H54 (cell line): Measurements from ENCODE around the gene ATAD3B.
"Not testable (repeated sequence)": the region's sequence is repeated elsewhere in the genome, so short reads cannot be mapped to it uniquely, and the experiment has no call there.

Source experiments
- DNase-seq: peaks from one replicate; pipeline ENCODE4 v3.0.0; 2011; ENCODE audit warnings: low spot score, mixed read lengths; ENCODE audit not compliant: insufficient read length
- FAIRE-seq: peaks from 3 replicates; lab custom pipeline; 2011; peaks lifted over from hg19 to GRCh38; lab: Jason Lieb, UNC
- POLR2A ChIP-seq: IDR thresholded peaks from 2 replicates; pipeline ENCODE4 v1.6.1; 2011; ENCODE audit warnings: low read depth, mild to moderate bottlenecking, low read length

The ATAD3B gene

GRCh38 chr1:1437033-1437903 is 34.3 kb upstream of the ATAD3B start:
- FAIRE-seq (no peak), DNase-seq (no peak)
- no peak for TF ChIP-seq POLR2A

- FAIRE-seq (peak; percentile 38), DNase-seq (peak; percentile 92)
- TF ChIP-seq POLR2A = no peak
These were observed 33.6 kb upstream of the ATAD3B start for GRCh38 chr1:1437904-1438376.

GRCh38 chr1:1438531-1439381 is 32.8 kb upstream of the ATAD3B start:
- no peak for DNase-seq
- FAIRE-seq = no peak
- TF ChIP-seq POLR2A = no peak

DNA sequence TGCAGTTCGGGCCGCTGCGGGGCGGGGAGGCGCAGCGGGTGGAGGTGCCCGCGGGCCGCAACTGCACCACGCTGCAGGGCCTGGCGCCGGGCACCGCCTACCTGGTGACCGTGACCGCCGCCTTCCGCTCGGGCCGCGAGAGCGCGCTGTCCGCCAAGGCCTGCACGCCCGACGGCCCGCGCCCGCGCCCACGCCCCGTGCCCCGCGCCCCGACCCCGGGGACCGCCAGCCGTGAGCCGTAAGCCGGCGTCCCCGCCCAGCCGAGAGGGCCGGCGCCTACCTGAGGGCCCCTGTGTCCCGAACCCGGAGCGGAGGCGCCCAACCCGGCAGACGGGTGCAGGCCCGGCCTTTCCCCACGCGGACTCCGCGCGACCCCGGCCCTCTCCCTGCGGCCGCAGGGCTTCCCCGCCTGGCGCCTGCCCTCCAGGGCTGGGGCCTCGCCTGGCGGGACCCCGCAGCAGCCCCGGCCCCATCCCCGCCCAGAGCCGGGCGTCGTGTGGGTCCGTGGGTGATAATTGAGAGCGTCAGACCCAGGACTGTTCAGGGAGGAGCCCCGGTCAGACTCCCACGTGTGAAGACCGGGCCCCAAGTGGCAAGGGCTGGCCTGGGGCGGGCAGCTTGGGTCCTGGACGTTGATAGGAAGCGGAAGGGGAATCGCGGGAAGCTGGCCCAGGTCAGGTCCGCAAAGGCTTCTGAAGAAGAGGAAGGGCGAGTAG is 31.9 kb upstream of the ATAD3B start:
- no peak for TF ChIP-seq POLR2A
- DNase-seq (no peak), FAIRE-seq (no peak)

- no peak for TF ChIP-seq POLR2A
- DNase-seq (no peak), FAIRE-seq (no peak)
These were observed 31.1 kb upstream of the ATAD3B start for GRCh38 chr1:1440262-1441001.

- no peak for TF ChIP-seq POLR2A
- DNase-seq (no peak), FAIRE-seq (no peak)
These were observed 30.3 kb upstream of the ATAD3B start for GRCh38 chr1:1441002-1441888.

DNA sequence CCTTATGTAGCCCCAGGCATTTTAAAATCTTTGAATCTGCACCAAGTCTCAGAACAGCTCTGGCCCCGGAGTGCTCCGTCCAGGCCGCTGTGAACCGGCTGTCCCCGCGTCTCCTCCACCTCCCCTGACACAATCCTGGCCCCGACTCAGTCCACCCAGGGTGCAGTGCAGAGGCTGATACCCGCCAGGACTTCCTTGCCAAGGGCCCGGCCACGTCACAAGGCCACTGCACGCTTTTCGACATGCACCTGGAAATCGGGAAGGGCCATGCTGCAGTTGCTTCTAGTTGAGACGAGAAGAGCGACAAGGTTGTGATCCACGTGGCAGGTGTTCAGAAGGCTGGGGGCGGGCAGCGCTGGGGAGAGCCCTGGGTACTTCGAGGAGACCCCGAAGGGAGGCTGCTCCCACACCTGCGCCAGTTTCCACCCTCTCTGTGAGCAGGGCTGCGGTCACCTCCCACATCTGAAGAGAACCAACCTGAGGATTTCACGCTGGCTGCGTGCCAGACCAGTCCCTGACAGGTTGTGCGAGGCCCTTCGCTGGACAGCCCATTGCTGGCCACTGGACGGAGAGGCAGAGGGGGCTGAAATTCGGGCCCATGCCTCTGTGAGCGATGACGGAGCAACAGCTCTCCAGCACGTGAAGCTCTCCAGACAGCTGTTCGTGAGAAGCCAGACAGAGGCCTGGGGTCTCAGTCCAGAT is 29.3 kb upstream of the ATAD3B start:
- TF ChIP-seq POLR2A = no peak
- no peak for DNase-seq
- no peak for FAIRE-seq

- not testable (repeated sequence) for FAIRE-seq, DNase-seq
These were observed 24.9 kb upstream of the ATAD3B start for GRCh38 chr1:1446631-1447030.

DNA sequence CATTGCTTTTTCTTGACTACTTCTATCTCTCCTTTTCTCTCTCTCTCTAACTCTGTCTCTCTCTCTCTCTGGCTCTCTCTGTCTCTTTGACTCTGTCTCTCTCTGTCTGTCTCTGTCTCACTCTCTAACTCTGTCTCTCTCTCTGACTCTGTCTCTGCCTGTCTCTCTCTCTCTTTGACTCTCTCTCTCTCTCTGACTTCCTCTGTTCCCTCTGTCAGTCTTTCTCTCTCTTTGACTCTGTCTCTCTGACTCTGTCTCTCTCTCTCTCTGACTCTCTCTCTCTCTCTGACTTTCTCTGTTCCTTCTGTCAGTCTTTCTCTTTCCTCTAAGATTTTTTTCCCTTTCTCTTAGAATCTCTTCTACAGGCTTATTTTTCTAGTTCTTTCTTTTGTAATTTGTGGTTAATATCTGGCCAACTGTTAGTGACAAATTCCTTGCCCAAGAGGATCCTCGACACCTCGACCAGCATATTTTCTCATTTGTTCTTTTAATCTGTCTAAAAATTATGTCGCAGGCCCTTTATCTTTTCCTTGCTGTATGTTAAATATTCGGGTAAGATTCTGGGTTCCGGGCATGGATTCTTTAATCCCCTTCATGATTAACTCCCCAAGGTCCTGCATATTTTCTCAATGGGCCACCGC is 22.3 kb upstream of the ATAD3B start, which contains the start of gene ATAD3C:
TSS of gene ATAD3C (plus strand) at position 591 of the 641 bp plus-strand sequence. CDS start 995 bp downstream, outside the sequence.
- no peak for FAIRE-seq
- no peak for DNase-seq
- no peak for TF ChIP-seq POLR2A

GRCh38 chr1:1450616-1451015 is 20.9 kb upstream of the ATAD3B start:
- DNase-seq, FAIRE-seq: not testable (repeated sequence)
